ENCODE data around the gene MED12L. TPM values are rescaled to one million over a fixed set of nuclear protein-coding genes. Genes with fewer than 3 reads are reported as not detected.

Gene MED12L
- total RNA-seq, 3 donors from 2014 or later = 0.48 to 1.6 (median 1.6) TPM

- Histone ChIP-seq H3K4me1 (no peaks in the 10 kb centered on the region), H3K27me3 (no peaks in the 10 kb centered on the region), H3K27ac (no peak overlapping the region), H3K9me3 (no peaks in the 10 kb centered on the region), H3K4me3 (no peak overlapping the region), H3K36me3 (no peaks in the 10 kb centered on the region)
- DNase-seq (ENCODE audit: low spot score in 2 of 2) = no peak
- TF ChIP-seq POLR2AphosphoS5 (IDR thresholded peaks at IDR 0.05) (no peak), POLR2A (IDR thresholded peaks at IDR 0.05) (no peak), CTCF (IDR thresholded peaks at IDR 0.05) (no peak)
- intact Hi-C loops (cut with DNase I; ENCODE audit: low total_unique reads) = no loop called here
Measured at GRCh38 chr3:151400341-151400740, 314.9 kb downstream of the MED12L start.

- no peak for TF ChIP-seq POLR2AphosphoS5 (IDR thresholded peaks at IDR 0.05)
- H3K27me3 ChIP-seq = no peaks in the 10 kb centered on the region
Measured at GRCh38 chr3:151402349-151402748, 316.9 kb downstream of the MED12L start.

GRCh38 chr3:151403246-151403645 is 317.8 kb downstream of the MED12L start:
- no peak for DNase-seq (ENCODE audit: low spot score in 2 of 2)
- Histone ChIP-seq H3K27ac (no peak overlapping the region), H3K36me3 (no peaks in the 10 kb centered on the region), H3K27me3 (no peaks in the 10 kb centered on the region), H3K9me3 (no peaks in the 10 kb centered on the region), H3K4me3 (no peak overlapping the region), H3K4me1 (no peaks in the 10 kb centered on the region)
- no peak for TF ChIP-seq CTCF (IDR thresholded peaks at IDR 0.05)
- TF ChIP-seq POLR2AphosphoS5 (IDR thresholded peaks at IDR 0.05) = no peak
- TF ChIP-seq POLR2A (IDR thresholded peaks at IDR 0.05) = no peak
- intact Hi-C loops (cut with DNase I; ENCODE audit: low total_unique reads) = no loop called here

More at GRCh38 chr3:151402349-151402748, 316.9 kb downstream of the MED12L start:
- H3K4me3 ChIP-seq = no peak overlapping the region
- no peak for DNase-seq (ENCODE audit: low spot score in 2 of 2)
- no peaks in the 10 kb centered on the region for H3K4me1 ChIP-seq
- intact Hi-C loops (cut with DNase I; ENCODE audit: low total_unique reads) = no loop called here
- H3K36me3 ChIP-seq = no peaks in the 10 kb centered on the region
- no peak overlapping the region for H3K27ac ChIP-seq
- H3K9me3 ChIP-seq = no peaks in the 10 kb centered on the region

- Histone ChIP-seq H3K27me3 (no peaks in the 10 kb centered on the region), H3K9me3 (no peaks in the 10 kb centered on the region), H3K4me1 (no peaks in the 10 kb centered on the region), H3K4me3 (no peak overlapping the region), H3K27ac (no peak overlapping the region), H3K36me3 (no peaks in the 10 kb centered on the region)
- no peak for DNase-seq (ENCODE audit: low spot score in 2 of 2)
- intact Hi-C loops (cut with DNase I; ENCODE audit: low total_unique reads) = no loop called here
- TF ChIP-seq POLR2AphosphoS5 (IDR thresholded peaks at IDR 0.05) = no peak
- TF ChIP-seq CTCF (IDR thresholded peaks at IDR 0.05) = no peak
- no peak for TF ChIP-seq POLR2A (IDR thresholded peaks at IDR 0.05)
Measured at GRCh38 chr3:151404316-151404715, 318.9 kb downstream of the MED12L start.

- Histone ChIP-seq H3K4me1 (no peaks in the 10 kb centered on the region), H3K4me3 (no peak overlapping the region), H3K27ac (no peak overlapping the region), H3K36me3 (no peaks in the 10 kb centered on the region), H3K27me3 (no peaks in the 10 kb centered on the region), H3K9me3 (no peaks in the 10 kb centered on the region)
- DNase-seq (ENCODE audit: low spot score in 2 of 2) = no peak
- intact Hi-C loops (cut with DNase I; ENCODE audit: low total_unique reads) = no loop called here
- TF ChIP-seq POLR2AphosphoS5 (IDR thresholded peaks at IDR 0.05) (no peak), CTCF (IDR thresholded peaks at IDR 0.05) (no peak), POLR2A (IDR thresholded peaks at IDR 0.05) (no peak)
Measured at GRCh38 chr3:151407928-151408327, 322.5 kb downstream of the MED12L start.

All from breast epithelium (tissue), 4 donors.